ENCODE measurements around the gene PPP6R1.

Gene PPP6R1

DNA sequence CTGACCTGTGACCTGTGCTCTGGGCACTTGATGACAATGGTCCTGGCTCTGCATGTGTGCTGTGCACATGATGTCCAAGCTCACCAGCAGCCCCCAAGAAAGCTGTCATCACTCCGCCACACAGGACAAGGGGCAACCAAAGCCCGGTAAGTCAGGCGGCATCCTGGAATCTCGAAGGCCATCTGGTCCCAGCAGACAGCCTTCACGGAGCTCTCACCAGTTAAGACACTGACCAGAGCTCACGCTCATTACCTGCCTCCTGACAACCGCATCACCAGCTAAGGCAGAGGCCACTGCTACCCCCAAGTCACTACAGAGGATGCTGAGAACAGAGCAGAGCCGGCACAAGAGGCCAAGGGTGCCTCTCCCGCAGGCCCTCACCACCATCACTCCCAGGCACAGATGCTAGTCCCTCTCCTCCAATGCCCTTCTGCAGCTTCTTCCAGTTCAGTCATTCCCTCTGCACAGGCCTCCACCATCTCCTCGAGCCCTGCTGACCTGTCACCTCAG lies 10.6 kb downstream of the PPP6R1 start:
- H3K36me3 Mint-ChIP-seq = peaks cover 28% of the 10 kb centered on the region

DNA sequence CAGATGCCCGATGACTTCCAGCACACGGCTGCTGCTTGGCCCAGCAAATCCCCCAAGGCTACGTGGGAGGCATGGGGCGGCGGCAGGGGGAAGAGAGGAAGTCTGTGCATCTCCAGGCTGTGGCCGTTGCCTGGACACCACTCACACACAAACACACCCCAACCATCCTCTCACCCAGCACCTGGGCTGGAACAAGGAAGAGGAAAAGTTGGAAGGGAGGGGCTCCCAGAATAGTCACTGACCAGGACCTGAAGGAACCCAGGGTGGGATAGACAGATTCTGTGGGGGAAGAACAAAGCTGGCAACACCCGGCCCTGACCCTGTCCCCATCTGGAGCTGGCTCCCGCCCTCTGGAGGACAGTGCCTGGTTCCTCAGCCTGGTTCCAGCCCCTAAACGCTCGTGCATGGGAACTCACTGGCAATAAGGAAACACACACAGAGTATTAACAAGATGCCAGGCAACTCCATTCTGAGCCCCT lies 11.2 kb downstream of the PPP6R1 start:
- Mint-ChIP-seq H3K4me1 (peaks cover 36% of the 10 kb centered on the region), H3K4me3 (no peak overlapping the region), H3K27ac (peak overlapping the region; percentile 14), H3K9me3 (no peaks in the 10 kb centered on the region), H3K36me3 (peaks cover 31% of the 10 kb centered on the region), H3K27me3 (no peaks in the 10 kb centered on the region)
- CTCF ChIA-PET = interaction anchor here (1.0 kb wide), 1 partner anchor 43 kb away, joined by 3 read pairs; no protein-coding TSS in a partner anchor
- DNase-seq = no peak

More for the DNA sequence above, 10.6 kb downstream of the PPP6R1 start:
- no peaks in the 10 kb centered on the region for H3K9me3 Mint-ChIP-seq
- no peaks in the 10 kb centered on the region for H3K27me3 Mint-ChIP-seq
- CTCF ChIA-PET = interaction anchor here (1.0 kb wide), 1 partner anchor 42 kb away, joined by 3 read pairs; no protein-coding TSS in a partner anchor
- H3K4me1 Mint-ChIP-seq = peaks cover 42% of the 10 kb centered on the region
- H3K4me3 Mint-ChIP-seq = no peak overlapping the region
- DNase-seq = no peak
- peak overlapping the region; percentile 42 for H3K27ac Mint-ChIP-seq

DNA sequence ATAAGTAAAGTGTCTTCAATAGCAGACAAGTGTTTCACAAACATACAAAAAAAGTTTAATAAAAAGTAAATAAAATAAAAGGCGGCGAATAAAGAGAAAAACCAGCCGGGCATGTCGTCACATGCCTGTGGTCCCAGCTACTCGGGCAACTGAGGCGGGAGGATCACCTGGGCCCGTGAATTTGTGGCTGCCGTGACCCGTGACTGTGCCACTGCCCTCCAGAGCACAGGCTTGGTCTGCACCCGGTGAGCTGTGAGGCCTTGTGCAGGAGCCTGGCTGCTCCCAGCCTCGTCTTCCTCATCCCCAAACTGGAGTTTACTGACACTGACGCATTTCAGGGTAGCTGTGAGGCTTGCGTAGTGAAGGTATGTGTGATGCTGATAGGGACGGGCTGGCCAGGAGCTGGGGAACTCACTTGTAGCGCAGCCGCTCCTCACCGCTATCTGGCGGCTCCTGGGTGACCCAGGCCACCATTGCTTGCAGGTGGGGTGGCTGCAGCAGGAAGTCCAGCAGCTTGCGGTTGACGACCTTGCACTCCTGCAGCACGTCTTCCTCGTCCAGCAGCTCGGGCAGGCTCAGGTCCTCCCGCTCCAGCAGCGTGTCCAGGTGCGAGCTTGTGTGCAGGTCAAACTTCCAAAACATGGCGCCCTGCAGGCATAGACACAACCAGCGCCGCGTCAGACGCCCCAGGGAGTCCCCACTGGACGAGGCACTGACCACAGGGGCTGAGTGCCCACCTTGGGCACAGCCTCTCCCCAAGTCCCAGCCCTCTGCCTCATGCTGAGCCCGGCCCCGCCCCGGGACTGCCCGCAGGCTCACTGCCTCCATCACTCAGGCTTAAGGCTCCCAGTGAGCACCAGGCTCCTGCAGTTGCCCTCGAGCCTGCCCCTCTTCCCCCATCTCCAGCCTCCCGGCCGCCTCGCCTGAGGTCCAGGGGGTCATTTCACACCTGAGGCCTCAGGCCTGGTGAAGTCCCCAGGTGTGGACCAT lies 12.1 kb downstream of the PPP6R1 start:
- Mint-ChIP-seq H3K27me3 (no peaks in the 10 kb centered on the region), H3K4me1 (peaks cover 27% of the 10 kb centered on the region), H3K27ac (no peak overlapping the region), H3K36me3 (peaks cover 30% of the 10 kb centered on the region), H3K9me3 (no peaks in the 10 kb centered on the region), H3K4me3 (no peak overlapping the region)
- DNase-seq = no peak
- CTCF ChIA-PET = no interaction called here

DNA sequence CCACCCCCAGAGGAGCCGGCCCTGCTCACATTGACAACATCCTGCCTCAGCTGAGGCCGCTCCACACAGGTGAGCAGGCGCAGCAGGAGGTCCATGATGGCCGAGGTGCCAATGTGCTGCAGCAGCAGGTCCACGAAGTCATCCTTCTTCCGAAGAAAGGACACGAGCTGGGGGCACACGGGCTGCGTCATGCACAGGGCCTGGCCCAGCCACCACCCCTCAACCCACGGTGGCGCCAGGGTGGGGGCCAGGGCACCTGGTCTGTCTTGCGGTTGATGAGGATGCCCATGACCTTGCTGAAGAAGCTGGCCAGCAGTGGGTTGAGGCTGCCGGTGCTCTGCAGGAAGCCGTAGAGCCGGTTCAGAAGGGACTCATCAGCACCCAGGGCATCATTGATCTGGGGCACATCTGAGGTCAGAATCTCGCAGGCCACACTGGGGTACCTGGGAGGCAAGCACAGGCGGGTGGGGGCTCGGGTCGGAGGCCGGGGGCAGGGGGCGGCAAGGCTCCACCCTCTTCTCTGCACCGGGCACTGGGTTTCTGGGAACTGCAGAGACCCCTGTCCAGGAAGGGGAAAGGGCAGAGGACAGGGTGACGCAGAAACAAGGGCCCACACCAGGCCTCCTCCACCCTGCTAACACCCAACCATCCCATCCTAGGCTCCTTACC lies 13.4 kb downstream of the PPP6R1 start:
- H3K27me3 Mint-ChIP-seq = no peaks in the 10 kb centered on the region
- H3K36me3 Mint-ChIP-seq = peaks cover 32% of the 10 kb centered on the region
- peaks cover 13% of the 10 kb centered on the region for H3K4me1 Mint-ChIP-seq
- no peak overlapping the region for H3K27ac Mint-ChIP-seq
- H3K9me3 Mint-ChIP-seq = no peaks in the 10 kb centered on the region
- no peak for DNase-seq
- CTCF ChIA-PET = no interaction called here
- H3K4me3 Mint-ChIP-seq = no peak overlapping the region

DNA sequence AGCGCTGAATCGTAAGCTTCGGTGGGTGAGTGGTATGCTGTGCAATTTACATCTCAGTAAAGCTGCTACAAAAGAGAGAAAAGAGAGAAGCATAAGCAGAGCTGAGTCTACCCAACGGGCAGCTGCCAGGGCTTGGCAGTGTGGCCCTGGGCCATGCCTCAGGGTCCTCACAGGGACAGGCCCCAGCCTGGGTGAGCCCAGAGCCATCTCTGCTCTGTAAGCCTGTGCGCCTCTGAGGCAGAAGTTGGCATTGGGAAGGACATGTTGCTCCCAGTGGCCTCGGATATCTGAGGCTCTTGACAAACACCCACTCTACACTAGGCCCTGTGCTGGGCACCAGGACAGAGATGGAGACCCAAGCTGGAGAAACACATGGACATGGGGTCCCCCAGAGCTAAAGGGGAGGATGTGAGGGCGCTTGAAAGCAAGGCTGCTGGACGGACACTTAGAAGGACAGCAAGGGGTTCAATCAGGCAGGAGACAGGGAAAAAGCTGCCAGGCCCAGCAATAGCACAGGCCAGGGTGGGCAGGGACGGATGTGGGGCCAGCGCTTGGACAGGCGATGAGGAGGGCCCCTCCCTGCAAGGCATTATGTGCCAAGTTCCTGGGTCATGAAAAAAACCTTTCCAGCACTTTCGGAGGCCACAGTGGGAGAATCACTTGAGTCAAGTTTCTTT lies 14.7 kb downstream of the PPP6R1 start:
- no peak for DNase-seq
- CTCF ChIA-PET = interaction anchor here (0.9 kb wide), 1 partner anchor 12 kb away, joined by 4 read pairs; no protein-coding TSS in a partner anchor
- peaks cover 33% of the 10 kb centered on the region for H3K36me3 Mint-ChIP-seq
- no peaks in the 10 kb centered on the region for H3K27me3 Mint-ChIP-seq
- no peaks in the 10 kb centered on the region for H3K9me3 Mint-ChIP-seq
- no peak overlapping the region for H3K4me3 Mint-ChIP-seq
- H3K4me1 Mint-ChIP-seq = peaks cover 11% of the 10 kb centered on the region
- H3K27ac Mint-ChIP-seq = no peak overlapping the region

DNA sequence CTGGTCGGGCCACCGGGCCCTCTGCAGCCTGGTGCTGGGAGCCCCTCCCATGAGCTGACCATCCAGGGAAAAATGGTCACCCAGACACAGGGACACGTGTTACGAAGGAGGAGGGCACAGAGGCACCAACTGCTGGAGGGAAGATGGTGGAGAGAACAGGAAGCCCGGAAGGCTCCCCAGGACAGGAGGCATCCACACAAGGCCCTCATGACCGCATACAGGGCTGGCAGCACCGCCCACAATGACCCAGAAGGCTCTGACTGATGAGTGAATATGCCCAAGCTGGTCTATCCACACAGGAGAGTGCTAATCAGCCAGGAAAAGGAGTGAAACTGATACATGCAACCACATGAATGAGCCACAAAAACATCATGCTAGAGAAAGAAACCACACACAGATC lies 16.3 kb downstream of the PPP6R1 start:
- CTCF ChIA-PET = interaction anchor here (1.1 kb wide), 1 partner anchor 12 kb away, joined by 3 read pairs; no protein-coding TSS in a partner anchor
- Mint-ChIP-seq H3K36me3 (peaks cover 38% of the 10 kb centered on the region), H3K4me3 (no peak overlapping the region), H3K4me1 (no peaks in the 10 kb centered on the region), H3K27me3 (no peaks in the 10 kb centered on the region), H3K27ac (no peak overlapping the region), H3K9me3 (no peaks in the 10 kb centered on the region)
- no peak for DNase-seq

DNA sequence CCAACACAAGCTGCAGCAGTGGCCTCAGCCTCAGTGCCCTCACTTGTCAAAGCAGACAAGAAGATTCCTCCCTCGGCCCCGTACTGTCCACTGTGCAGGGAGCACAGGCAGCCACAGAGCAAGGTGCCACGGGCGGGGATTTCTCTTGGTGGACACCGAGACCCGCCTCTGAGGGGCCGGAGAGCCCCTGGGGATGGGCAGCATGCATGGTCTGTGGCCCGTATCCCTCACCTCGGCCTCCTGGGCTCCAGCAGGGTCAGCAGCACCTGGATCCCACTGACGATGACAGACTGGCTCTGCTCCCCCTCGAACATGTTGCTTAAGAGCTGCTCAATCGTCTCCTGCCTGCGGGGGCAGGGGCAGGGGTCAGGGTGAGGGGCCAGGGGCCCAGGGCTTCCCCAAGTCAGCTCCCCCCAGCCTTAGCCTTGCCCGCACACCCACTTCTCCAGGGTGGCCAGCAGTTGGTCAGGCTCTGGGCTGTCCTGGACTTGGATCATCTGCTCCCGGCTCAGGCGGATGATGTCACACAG lies 16.8 kb downstream of the PPP6R1 start:
- H3K9me3 Mint-ChIP-seq = no peaks in the 10 kb centered on the region
- H3K36me3 Mint-ChIP-seq = peaks cover 44% of the 10 kb centered on the region
- CTCF ChIA-PET = interaction anchor here (1.1 kb wide), 1 partner anchor 12 kb away, joined by 3 read pairs; no protein-coding TSS in a partner anchor
- no peaks in the 10 kb centered on the region for H3K4me1 Mint-ChIP-seq
- DNase-seq = no peak
- H3K27ac Mint-ChIP-seq = no peak overlapping the region
- H3K4me3 Mint-ChIP-seq = no peak overlapping the region
- H3K27me3 Mint-ChIP-seq = no peaks in the 10 kb centered on the region

DNA sequence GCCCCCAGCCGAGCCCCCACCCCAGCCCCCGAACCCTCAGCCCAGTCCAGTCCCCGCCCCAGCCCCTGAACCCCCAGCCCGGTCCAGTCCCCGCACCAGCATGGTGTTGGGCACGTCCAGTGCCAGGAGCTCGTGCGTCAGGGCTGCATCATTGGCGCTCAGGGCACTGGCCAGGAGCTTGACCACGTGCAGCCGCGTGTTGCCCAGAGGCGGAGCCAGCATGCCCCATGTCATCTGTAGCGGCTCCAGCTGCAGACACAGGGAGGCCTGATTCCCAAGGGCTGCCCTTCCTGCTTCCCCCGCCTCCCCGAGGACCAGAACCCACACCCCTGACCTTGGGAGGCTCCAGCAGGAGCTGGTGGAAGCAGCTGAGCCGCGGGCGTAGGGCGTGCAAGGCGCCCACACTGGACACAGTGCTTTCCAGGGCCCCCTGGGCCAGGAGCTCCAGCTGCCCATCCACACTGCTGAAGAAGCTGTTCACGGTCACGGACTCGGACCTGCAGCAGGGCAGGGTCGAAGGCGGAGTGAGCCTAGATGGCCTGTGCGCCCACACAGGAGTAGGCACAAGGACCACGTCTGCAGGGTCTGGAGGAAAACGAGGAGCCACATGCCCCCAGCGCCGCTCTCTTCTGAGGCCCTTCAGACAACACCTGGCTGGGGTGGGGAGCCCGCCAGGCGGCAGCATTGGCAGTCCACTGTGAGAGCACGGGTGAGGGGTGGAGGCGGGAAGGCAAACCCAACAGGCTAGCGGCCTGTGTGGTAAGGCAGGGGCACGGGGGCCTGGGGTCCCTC lies 17.5 kb downstream of the PPP6R1 start:
- Mint-ChIP-seq H3K4me3 (no peak overlapping the region), H3K27ac (no peak overlapping the region), H3K4me1 (no peaks in the 10 kb centered on the region), H3K9me3 (no peaks in the 10 kb centered on the region), H3K36me3 (peaks cover 50% of the 10 kb centered on the region), H3K27me3 (no peaks in the 10 kb centered on the region)
- CTCF ChIA-PET = no interaction called here
- no peak for DNase-seq

DNA sequence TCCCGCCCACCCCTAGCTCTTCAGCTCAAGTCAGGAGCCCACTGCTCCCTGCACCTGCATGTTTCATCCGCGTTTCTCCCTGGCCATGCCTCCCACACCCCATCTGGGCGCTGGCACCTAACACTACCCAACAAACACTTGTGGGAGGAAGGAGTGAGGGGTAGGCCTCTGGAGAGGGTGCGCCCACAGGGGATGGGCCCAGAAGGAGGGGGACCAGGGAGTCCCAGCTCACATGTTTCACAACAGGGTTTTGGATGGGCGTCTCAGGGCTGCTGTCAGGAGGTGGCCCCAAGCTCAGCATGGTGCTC lies 18.1 kb downstream of the PPP6R1 start:
- no peaks in the 10 kb centered on the region for H3K27me3 Mint-ChIP-seq
- H3K9me3 Mint-ChIP-seq = no peaks in the 10 kb centered on the region
- no peak overlapping the region for H3K27ac Mint-ChIP-seq
- no peak overlapping the region for H3K4me3 Mint-ChIP-seq
- no peaks in the 10 kb centered on the region for H3K4me1 Mint-ChIP-seq
- CTCF ChIA-PET = no interaction called here
- H3K36me3 Mint-ChIP-seq = peaks cover 54% of the 10 kb centered on the region
- DNase-seq = no peak

DNA sequence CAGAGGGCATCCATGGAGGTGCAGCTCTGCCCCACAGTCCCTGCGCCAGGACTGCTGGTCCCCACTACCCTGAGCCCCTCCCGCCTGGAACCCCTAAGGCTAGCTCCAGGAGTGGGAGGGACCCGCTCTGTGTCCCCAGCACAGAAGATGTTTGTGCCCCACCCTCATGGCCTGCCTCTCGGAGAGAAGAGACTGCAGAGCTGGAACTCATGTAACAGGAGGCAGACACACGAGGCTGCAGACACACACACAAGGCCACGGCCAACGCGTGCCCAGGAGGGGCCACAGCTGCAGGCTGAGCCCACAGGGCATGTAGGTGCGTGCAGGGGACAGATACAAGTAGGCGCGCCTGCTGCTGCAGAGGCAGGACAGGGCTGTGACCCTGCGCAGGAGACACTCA lies 19.8 kb downstream of the PPP6R1 start:
- H3K36me3 Mint-ChIP-seq = peaks cover 61% of the 10 kb centered on the region
- no peak for DNase-seq
- CTCF ChIA-PET = no interaction called here
- no peaks in the 10 kb centered on the region for H3K4me1 Mint-ChIP-seq
- no peak overlapping the region for H3K4me3 Mint-ChIP-seq
- no peaks in the 10 kb centered on the region for H3K9me3 Mint-ChIP-seq
- no peaks in the 10 kb centered on the region for H3K27me3 Mint-ChIP-seq
- H3K27ac Mint-ChIP-seq = no peak overlapping the region

DNA sequence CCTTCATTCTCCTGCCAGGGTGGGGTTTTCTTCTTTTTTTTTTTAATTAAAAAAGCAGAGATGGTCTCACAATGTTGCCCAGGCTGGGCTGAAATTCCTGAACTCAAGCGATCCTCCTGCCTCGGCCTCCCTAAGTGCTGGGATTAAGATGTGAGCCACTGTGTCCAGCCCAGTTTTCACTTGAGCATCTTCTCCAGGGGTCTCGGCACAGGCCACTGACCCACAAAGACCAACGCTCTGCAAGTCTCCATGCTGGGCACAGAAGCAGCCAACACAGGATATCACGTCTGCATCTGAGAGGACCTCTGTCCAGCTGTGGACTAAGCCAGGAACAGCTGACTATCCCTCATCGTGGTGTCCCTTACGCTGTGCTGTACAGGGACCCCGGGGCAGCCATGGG lies 20.8 kb downstream of the PPP6R1 start:
- Mint-ChIP-seq H3K9me3 (no peaks in the 10 kb centered on the region), H3K36me3 (peaks cover 62% of the 10 kb centered on the region), H3K4me1 (no peaks in the 10 kb centered on the region), H3K4me3 (no peak overlapping the region), H3K27ac (no peak overlapping the region), H3K27me3 (no peaks in the 10 kb centered on the region)
- CTCF ChIA-PET = no interaction called here
- no peak for DNase-seq

DNA sequence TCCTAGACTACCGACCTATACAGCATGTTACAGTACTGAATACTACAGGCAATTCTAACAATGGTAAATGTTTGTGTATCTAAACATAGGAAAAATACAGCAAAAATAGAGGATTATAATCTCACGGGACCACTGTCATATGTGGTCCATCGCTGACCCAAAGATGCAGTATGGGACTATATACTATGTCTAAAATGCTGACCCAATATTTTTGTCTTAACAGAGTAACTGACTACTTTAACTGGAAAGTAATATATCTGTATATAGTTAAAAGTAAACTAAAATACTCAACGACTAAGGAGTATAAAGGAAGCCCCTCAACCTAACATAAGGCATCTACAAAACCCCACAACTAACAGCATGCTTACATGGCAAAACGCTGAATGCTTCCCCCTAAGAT lies 25.8 kb downstream of the PPP6R1 start:
- peaks cover 64% of the 10 kb centered on the region for H3K36me3 Mint-ChIP-seq

DNA sequence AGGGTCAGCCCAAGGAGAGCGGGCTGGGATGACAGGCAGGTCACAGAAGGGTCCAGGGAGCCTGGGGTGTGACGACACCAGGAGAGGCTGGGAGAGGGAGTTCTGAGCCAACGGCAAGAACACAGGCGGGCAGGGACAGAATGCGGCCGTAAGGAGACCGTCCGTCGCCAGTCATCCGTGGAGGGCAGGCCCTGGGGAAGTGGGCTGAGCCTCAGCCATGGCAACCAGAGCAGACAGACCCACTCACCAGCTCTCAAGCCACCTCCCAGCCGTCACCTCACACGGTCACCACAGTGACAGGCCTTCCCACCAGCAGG lies 26.6 kb downstream of the PPP6R1 start:
- Mint-ChIP-seq H3K9me3 (no peaks in the 10 kb centered on the region), H3K27me3 (no peaks in the 10 kb centered on the region), H3K27ac (no peak overlapping the region), H3K4me1 (peaks cover 2% of the 10 kb centered on the region), H3K36me3 (peaks cover 63% of the 10 kb centered on the region), H3K4me3 (no peak overlapping the region)
- CTCF ChIA-PET = no interaction called here
- no peak for DNase-seq

More for the DNA sequence above, 25.8 kb downstream of the PPP6R1 start:
- Mint-ChIP-seq H3K27ac (no peak overlapping the region), H3K4me1 (peaks cover 2% of the 10 kb centered on the region), H3K4me3 (no peak overlapping the region), H3K9me3 (no peaks in the 10 kb centered on the region), H3K27me3 (no peaks in the 10 kb centered on the region)
- CTCF ChIA-PET = no interaction called here
- no peak for DNase-seq
